Fibroblast of lung (primary cell): ENCODE data around the gene RBMS1. TPM values are rescaled to one million over a fixed set of nuclear protein-coding genes. Genes with fewer than 3 reads are reported as not detected.

Experiments
- DNase-seq, 2 donors: peaks; one replicate each; pipeline versions ENCODE4 v3.0.0 to v3.0.0-alpha.2; 2010; ENCODE audit warnings: low read depth in 2 of 2
- H2AFZ ChIP-seq: 2 replicates; pipeline ENCODE4 v1.5.1; 2012; ENCODE audit warnings: low read length, control low read depth, inconsistent platforms
- H3K27ac ChIP-seq: 2 replicates; pipeline ENCODE4 v1.5.1; 2011; ENCODE audit warnings: low read length, control low read depth; ENCODE audit not compliant: insufficient read depth
- H3K27me3 ChIP-seq: 2 replicates; pipeline ENCODE4 v1.5.1; 2011; ENCODE audit warnings: mild to moderate bottlenecking, low read length; ENCODE audit not compliant: control insufficient read depth, insufficient read depth
- H3K36me3 ChIP-seq: 2 replicates; pipeline ENCODE4 v1.5.1; 2011; ENCODE audit warnings: low read length; ENCODE audit not compliant: control insufficient read depth, insufficient read depth
- H3K4me1 ChIP-seq: 2 replicates; pipeline ENCODE4 v1.5.1; 2011; ENCODE audit warnings: low read length; ENCODE audit not compliant: control insufficient read depth, insufficient read depth; ENCODE audit errors: extremely low read depth
- H3K4me2 ChIP-seq: 2 replicates; pipeline ENCODE4 v1.5.1; 2011; ENCODE audit warnings: low read length, control low read depth; ENCODE audit not compliant: insufficient read depth; ENCODE audit errors: extremely low read depth
- H3K4me3 ChIP-seq, 4 experiments: fragments of 200-600 bp in 1 of 4; sonication (generic) in 1 of 4; replicated peaks in 1 of 4; 2 replicates each; pipeline ENCODE4 v1.5.1; 2011 to 2016; ENCODE audit warnings: low read length in 4 of 4, low read depth in 3 of 4, mild to moderate bottlenecking in 3 of 4, control low read depth in 2 of 4, inconsistent platforms in 1 of 4, mixed read lengths in 1 of 4; ENCODE audit not compliant: insufficient read depth in 1 of 4; ENCODE audit errors: control extremely low read depth in 1 of 4
- H3K79me2 ChIP-seq: 2 replicates; pipeline ENCODE4 v1.5.1; 2012; ENCODE audit warnings: mild to moderate bottlenecking, low read length, inconsistent platforms; ENCODE audit not compliant: control insufficient read depth, insufficient read depth
- H3K9ac ChIP-seq: 2 replicates; pipeline ENCODE4 v1.5.1; 2011; ENCODE audit warnings: mild to moderate bottlenecking, low read length, control low read depth; ENCODE audit not compliant: insufficient read depth
- H3K9me3 ChIP-seq: 2 replicates; pipeline ENCODE4 v1.5.1; 2012; ENCODE audit warnings: low read depth, low read length; ENCODE audit not compliant: control insufficient read depth, insufficient read depth
- H4K20me1 ChIP-seq: 2 replicates; pipeline ENCODE4 v1.5.1; 2011; ENCODE audit warnings: low read length; ENCODE audit not compliant: control insufficient read depth, insufficient read depth; ENCODE audit errors: extremely low read depth
- EZH2 ChIP-seq: IDR thresholded peaks from 2 replicates; pipeline ENCODE4 v1.5.1; 2012; ENCODE audit warnings: low read length, control low read depth, mild to moderate bottlenecking; ENCODE audit errors: missing control alignments
- polyA plus RNA-seq, 2 donors: library from polyadenylated mRNA; depleted of rRNA in 1 of 2; stranded (reverse) in 1 of 2; unstranded in 1 of 2; fragments of >200 nt; gene quantifications; 2 replicates each; pipeline ENCODE4 v1.2.1, GENCODE V29; 2011 to 2012; ENCODE audit warnings: missing spikeins in 1 of 2
- total RNA-seq: library from RNA; depleted of rRNA; stranded (reverse); fragments of >200 nt; gene quantifications from 2 replicates; pipeline ENCODE4 v1.2.1, GENCODE V29; 2014
- TF ChIP-seq, protein P1 (sequence below), 2 donors: IDR thresholded peaks in 1 of 2; conservative IDR thresholded peaks in 1 of 2; 1 replicate in 1 of 2; 2 replicates in 1 of 2; pipeline ENCODE4 v1.5.1; 2011 to 2012; ENCODE audit warnings: low read length in 2 of 2, control low read depth in 1 of 2, inconsistent platforms in 1 of 2, low read depth in 1 of 2, mild to moderate bottlenecking in 1 of 2

The RBMS1 gene
- total and polyA plus RNA-seq, 2 donors (not counting 1 experiment from before 2014, with no cell fraction given) = 77.3 to 146 TPM

GRCh38 chr2:160510617-160511016 is 17.0 kb upstream of the RBMS1 start:
- no peak overlapping the region for H3K27ac ChIP-seq
- H4K20me1 ChIP-seq = no peaks in the 10 kb centered on the region
- no peak overlapping the region for H3K9ac ChIP-seq
- H3K9me3 ChIP-seq = no peaks in the 10 kb centered on the region
- no peak for DNase-seq
- TF ChIP-seq EZH2 = no peak
- TF ChIP-seq, protein P1, sequence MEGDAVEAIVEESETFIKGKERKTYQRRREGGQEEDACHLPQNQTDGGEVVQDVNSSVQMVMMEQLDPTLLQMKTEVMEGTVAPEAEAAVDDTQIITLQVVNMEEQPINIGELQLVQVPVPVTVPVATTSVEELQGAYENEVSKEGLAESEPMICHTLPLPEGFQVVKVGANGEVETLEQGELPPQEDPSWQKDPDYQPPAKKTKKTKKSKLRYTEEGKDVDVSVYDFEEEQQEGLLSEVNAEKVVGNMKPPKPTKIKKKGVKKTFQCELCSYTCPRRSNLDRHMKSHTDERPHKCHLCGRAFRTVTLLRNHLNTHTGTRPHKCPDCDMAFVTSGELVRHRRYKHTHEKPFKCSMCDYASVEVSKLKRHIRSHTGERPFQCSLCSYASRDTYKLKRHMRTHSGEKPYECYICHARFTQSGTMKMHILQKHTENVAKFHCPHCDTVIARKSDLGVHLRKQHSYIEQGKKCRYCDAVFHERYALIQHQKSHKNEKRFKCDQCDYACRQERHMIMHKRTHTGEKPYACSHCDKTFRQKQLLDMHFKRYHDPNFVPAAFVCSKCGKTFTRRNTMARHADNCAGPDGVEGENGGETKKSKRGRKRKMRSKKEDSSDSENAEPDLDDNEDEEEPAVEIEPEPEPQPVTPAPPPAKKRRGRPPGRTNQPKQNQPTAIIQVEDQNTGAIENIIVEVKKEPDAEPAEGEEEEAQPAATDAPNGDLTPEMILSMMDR (conservative IDR thresholded peaks at IDR 0.05 in 1 of 2, IDR thresholded peaks at IDR 0.05 in 1 of 2; ENCODE audit: low read depth in 1 of 2, low read length in 2 of 2) = no peak
- H3K4me2 ChIP-seq = no peak overlapping the region
- H3K4me1 ChIP-seq = no peaks in the 10 kb centered on the region
- H3K36me3 ChIP-seq = no peaks in the 10 kb centered on the region
- H3K4me3 ChIP-seq = no peak overlapping the region
- no peaks in the 10 kb centered on the region for H3K79me2 ChIP-seq
- no peaks in the 10 kb centered on the region for H3K27me3 ChIP-seq
- no peak overlapping the region for H2AFZ ChIP-seq

DNA sequence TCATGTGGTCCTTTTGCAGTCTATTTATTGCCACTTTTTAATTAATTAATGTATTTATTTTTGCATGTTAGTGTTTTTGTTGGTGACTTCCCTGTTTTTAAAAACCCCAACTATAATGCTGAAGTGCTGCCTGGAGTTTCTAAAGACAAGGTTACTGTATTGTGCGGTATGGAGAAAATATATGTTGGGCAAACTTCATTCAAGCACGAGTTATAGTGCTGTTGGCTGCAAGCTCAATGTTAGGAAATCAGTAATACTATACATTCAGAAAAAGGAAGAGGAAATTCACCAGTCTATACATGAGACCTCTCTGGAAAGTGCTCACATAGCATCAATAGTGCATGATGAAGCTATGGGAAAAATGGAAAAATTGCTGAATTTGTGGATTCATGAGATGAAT is 15.4 kb upstream of the RBMS1 start:
- Histone ChIP-seq H3K4me1 (no peaks in the 10 kb centered on the region), H3K9ac (no peak overlapping the region), H3K4me2 (no peak overlapping the region), H3K36me3 (no peaks in the 10 kb centered on the region), H2AFZ (no peak overlapping the region), H3K27ac (no peak overlapping the region), H3K4me3 (no peak overlapping the region), H3K9me3 (no peaks in the 10 kb centered on the region), H3K79me2 (no peaks in the 10 kb centered on the region), H3K27me3 (no peaks in the 10 kb centered on the region), H4K20me1 (no peaks in the 10 kb centered on the region)
- DNase-seq = no peak
- TF ChIP-seq, protein P1 (conservative IDR thresholded peaks at IDR 0.05 in 1 of 2, IDR thresholded peaks at IDR 0.05 in 1 of 2; ENCODE audit: low read depth in 1 of 2, low read length in 2 of 2) = no peak
- TF ChIP-seq EZH2 = no peak

GRCh38 chr2:160507464-160507863 is 13.9 kb upstream of the RBMS1 start:
- TF ChIP-seq, protein P1 (conservative IDR thresholded peaks at IDR 0.05 in 1 of 2, IDR thresholded peaks at IDR 0.05 in 1 of 2; ENCODE audit: low read depth in 1 of 2, low read length in 2 of 2) = no peak
- no peak for TF ChIP-seq EZH2
- no peaks in the 10 kb centered on the region for H3K9me3 ChIP-seq

More at GRCh38 chr2:160507464-160507863, 13.9 kb upstream of the RBMS1 start:
- H3K36me3 ChIP-seq = no peaks in the 10 kb centered on the region
- no peak overlapping the region for H3K9ac ChIP-seq
- no peak overlapping the region for H2AFZ ChIP-seq
- no peak overlapping the region for H3K4me3 ChIP-seq
- no peak for DNase-seq
- no peaks in the 10 kb centered on the region for H3K27me3 ChIP-seq
- H3K79me2 ChIP-seq = no peaks in the 10 kb centered on the region
- no peak overlapping the region for H3K4me2 ChIP-seq
- H3K27ac ChIP-seq = no peak overlapping the region
- H3K4me1 ChIP-seq = no peaks in the 10 kb centered on the region
- no peaks in the 10 kb centered on the region for H4K20me1 ChIP-seq
